Nephron (organoid): ENCODE data around the gene ITGA3.
A peak's percentile ranks its signal among the peaks of the same experiment; 100 is the strongest.

Experiments
- H3K27ac Mint-ChIP-seq, 3 experiments: 2 replicates each; pipeline ENCODE4 v1.8.0; 2020; ENCODE audit warnings: mixed read lengths in 3 of 3, mild to moderate bottlenecking in 2 of 3, moderate library complexity in 1 of 3
- H3K27me3 Mint-ChIP-seq: 2 replicates; pipeline ENCODE4 v1.8.0; 2021; ENCODE audit warnings: low read depth, mild to moderate bottlenecking, moderate library complexity, mixed read lengths
- H3K36me3 Mint-ChIP-seq: 2 replicates; pipeline ENCODE4 v1.8.0; 2020; ENCODE audit warnings: low read depth, mixed read lengths
- H3K4me1 Mint-ChIP-seq: 2 replicates; pipeline ENCODE4 v1.8.0; 2020; ENCODE audit warnings: mixed read lengths
- H3K4me3 Mint-ChIP-seq, 3 experiments: 2 replicates each; pipeline ENCODE4 v1.8.0; 2020; ENCODE audit warnings: mild to moderate bottlenecking in 3 of 3, mixed read lengths in 3 of 3, moderate library complexity in 2 of 3
- H3K9me3 Mint-ChIP-seq: 2 replicates; pipeline ENCODE4 v1.8.0; 2020; ENCODE audit warnings: mixed read lengths
- CTCF ChIP-seq, 3 experiments: fragments of 200-600 bp; sonication (generic); IDR thresholded peaks; one replicate each; pipeline ENCODE4 v1.5.0; 2021; ENCODE audit warnings: antibody characterized with exemption in 3 of 3; ENCODE audit not compliant: unreplicated experiment in 3 of 3

ITGA3 gene

GRCh38 chr17:50055426-50056216 is at the start of gene ITGA3:
Gene ITGA3 (plus strand): TSS chr17:50056110. CDS start chr17:50056440, 330 bp downstream.
- Mint-ChIP-seq H3K4me3 (peak within 1 kb of the TSS; percentile 85 to 94 (median 93)), H3K9me3 (no peaks in the 10 kb centered on the region), H3K36me3 (no peaks in the 10 kb centered on the region), H3K4me1 (peaks cover 81% of the 10 kb centered on the region), H3K27me3 (peaks cover 13% of the 10 kb centered on the region), H3K27ac (peak within 1 kb of the TSS; percentile 95 to 100 (median 99))
- no peak for TF ChIP-seq CTCF (IDR thresholded peaks at IDR 0.05; ENCODE audit: unreplicated experiment in 3 of 3)

DNA sequence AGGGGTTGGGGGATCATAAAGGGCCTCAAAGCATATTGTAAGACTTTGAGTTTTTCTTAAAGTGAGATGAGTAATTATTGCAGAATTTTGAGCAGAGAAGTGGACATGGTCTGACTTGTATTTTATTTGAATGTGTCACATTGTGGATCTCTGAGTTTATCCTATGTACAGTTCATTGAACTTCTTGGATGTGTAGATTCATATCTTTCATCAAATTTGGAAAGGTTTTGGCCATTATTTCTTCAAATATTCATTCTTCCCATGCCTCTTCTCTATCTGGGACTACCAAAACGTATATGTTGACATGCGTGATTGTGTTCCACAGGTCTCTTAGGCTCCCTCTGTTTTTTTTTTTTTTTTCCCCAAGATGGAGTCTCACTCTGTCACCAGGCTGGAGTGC is 46.6 kb upstream of the ITGA3 start:
- Mint-ChIP-seq H3K36me3 (peaks cover 3% of the 10 kb centered on the region), H3K4me3 (no peak overlapping the region), H3K27ac (no peak overlapping the region), H3K9me3 (peaks cover 47% of the 10 kb centered on the region), H3K4me1 (no peaks in the 10 kb centered on the region), H3K27me3 (peaks cover 23% of the 10 kb centered on the region)
- TF ChIP-seq CTCF (IDR thresholded peaks at IDR 0.05; ENCODE audit: unreplicated experiment in 3 of 3) = no peak

DNA sequence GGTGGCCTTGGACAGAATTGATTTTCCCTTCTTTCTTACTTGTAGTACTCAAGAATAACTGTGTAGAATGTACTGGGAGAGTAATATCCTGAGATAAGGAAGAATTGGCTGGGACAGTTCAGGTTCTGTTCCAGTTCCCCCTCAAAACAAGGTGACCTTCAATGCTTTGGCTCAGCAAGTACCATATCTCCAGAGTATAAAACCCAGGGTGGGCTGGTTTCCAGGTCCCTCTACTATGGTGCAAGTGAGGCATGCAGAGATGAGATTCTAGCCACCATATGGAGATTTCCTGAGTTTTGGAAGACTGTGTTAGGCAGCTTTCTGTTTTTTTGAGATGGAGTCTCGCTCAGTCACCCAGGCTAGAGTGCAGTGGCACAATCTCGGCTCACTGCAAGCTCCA is 42.8 kb upstream of the ITGA3 start:
- H3K4me3 Mint-ChIP-seq = no peak overlapping the region
- TF ChIP-seq CTCF (IDR thresholded peaks at IDR 0.05; ENCODE audit: unreplicated experiment in 3 of 3) = no peak
- H3K9me3 Mint-ChIP-seq = peaks cover 53% of the 10 kb centered on the region
- H3K27ac Mint-ChIP-seq = no peak overlapping the region
- H3K36me3 Mint-ChIP-seq = peaks cover 3% of the 10 kb centered on the region
- H3K27me3 Mint-ChIP-seq = peaks cover 22% of the 10 kb centered on the region
- H3K4me1 Mint-ChIP-seq = no peaks in the 10 kb centered on the region

DNA sequence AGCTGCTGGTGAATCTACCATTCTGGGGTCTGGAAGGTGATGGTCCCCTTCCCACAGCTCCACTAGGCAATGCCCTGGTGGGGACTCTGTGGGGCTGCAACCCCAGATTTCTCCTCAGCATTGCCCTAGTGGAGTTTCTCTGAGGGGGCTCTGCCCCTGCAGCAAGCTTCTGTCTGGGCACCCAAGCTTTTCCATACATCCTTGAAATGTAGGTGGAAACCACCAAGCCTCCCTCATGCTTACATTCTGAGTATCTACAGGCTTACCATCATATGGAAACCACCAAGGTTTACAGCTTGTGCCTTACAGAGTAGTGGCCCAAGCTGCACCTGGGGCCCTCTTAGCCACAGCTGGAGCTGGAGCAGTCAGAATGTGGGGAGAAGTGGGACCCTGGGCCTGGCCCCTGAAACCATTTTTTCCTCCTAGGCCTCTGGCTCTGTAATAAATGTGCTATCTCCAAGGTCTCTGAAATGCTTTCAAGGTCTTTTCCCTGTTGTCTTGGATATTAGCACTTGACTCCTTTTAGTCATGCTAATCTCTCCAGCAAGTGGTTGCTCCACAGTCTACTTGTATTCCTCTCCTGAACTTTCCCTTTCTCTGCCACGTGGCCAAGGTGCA is 41.3 kb upstream of the ITGA3 start:
- no peaks in the 10 kb centered on the region for H3K36me3 Mint-ChIP-seq
- no peak overlapping the region for H3K27ac Mint-ChIP-seq
- H3K27me3 Mint-ChIP-seq = peaks cover 20% of the 10 kb centered on the region
- TF ChIP-seq CTCF (IDR thresholded peaks at IDR 0.05; ENCODE audit: unreplicated experiment in 3 of 3) = no peak
- peaks cover 6% of the 10 kb centered on the region for H3K4me1 Mint-ChIP-seq
- H3K9me3 Mint-ChIP-seq = peaks cover 41% of the 10 kb centered on the region
- H3K4me3 Mint-ChIP-seq = no peak overlapping the region

- no peak for TF ChIP-seq CTCF (IDR thresholded peaks at IDR 0.05; ENCODE audit: unreplicated experiment in 3 of 3)
- H3K27me3 Mint-ChIP-seq = peaks cover 20% of the 10 kb centered on the region
- no peaks in the 10 kb centered on the region for H3K36me3 Mint-ChIP-seq
- H3K27ac Mint-ChIP-seq = no peak overlapping the region
- peaks cover 6% of the 10 kb centered on the region for H3K4me1 Mint-ChIP-seq
- no peak overlapping the region for H3K4me3 Mint-ChIP-seq
- peaks cover 40% of the 10 kb centered on the region for H3K9me3 Mint-ChIP-seq
Measured at GRCh38 chr17:50015146-50015545, 40.8 kb upstream of the ITGA3 start.
